HG03571 (cell line): ENCODE data around the gene GLCE.
"Not testable (repeated sequence)": the region's sequence is repeated elsewhere in the genome, so short reads cannot be mapped to it uniquely, and the experiment has no call there.

Source experiments
- ATAC-seq: cut with Tn5 transposase; IDR thresholded peaks from one replicate; pipeline ENCODE4 v1.9.1; 2021; ENCODE audit not compliant: unreplicated experiment

The GLCE gene

GRCh38 chr15:69158843-69159240, 1.6 kb upstream of the GLCE start:
- ATAC-seq, result no peak

GRCh38 chr15:69159805-69160140, 662 bp upstream of the GLCE start:
- no peak for ATAC-seq

DNA sequence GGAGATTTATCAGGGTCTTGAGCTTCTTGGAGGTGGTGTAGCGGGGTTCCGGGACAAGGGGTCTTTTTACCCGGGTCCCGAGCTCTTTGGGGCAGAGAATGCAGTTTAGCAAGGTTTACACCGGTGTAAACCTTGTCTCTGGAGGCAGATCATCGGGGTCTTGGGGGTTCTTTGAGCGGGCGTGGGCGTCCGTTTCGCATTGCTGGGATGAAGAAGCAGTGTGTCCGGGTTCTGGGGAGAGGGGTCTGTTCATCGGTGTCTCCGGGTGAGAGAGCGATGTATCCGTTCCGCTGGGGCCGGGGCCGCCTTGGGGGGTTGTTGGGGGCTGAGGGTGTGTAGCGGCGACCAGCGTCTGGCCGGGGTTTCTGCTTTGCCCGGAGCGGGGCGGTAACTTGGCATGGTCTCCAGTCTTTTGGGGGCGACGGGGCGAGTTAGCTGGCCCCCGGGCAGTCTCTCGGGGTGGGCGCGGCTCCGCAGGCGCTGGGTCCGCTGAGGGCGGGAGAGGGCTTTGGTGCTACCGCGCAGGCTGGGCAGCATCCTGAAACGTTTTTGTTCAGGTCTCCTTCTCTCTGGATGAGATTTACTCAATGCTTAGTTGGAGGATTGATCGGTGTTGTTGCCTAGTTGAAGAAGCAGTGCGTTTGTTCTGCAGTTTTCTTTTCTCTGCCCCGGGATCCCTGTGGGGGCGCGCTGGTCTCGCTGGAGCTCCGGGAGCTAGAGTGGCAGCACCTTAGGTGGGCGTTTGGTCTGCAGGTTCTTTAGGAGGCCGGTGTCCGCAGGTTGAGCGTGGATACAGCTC, 843 bp downstream of the GLCE start:
- no peak for ATAC-seq

DNA sequence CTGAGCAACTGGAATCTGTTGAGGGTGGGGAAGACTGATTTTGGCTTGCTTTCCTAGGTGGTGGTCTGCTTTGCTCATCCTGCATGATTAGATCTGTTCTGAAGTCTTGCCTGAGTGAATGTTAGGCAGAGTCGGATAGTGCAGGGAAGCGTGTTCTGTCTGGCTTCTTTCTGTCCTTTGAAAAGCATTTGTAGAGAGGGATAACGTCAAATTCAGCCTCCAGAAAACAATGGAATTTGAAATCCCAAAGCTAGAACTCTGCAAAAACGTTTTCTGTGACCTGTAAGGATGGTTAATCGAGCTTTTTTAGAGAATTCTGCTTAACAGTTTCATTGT, 1.4 kb downstream of the GLCE start:
- ATAC-seq, result no peak

GRCh38 chr15:69163141-69163669, 2.8 kb downstream of the GLCE start:
- ATAC-seq, result no peak

GRCh38 chr15:69164807-69165636, 4.6 kb downstream of the GLCE start:
- ATAC-seq, result no peak

- ATAC-seq, result no peak
Measured at GRCh38 chr15:69165637-69166025, 5.2 kb downstream of the GLCE start.

- no peak for ATAC-seq
Measured at GRCh38 chr15:69167218-69167846, 6.9 kb downstream of the GLCE start.

GRCh38 chr15:69168361-69168760, 7.9 kb downstream of the GLCE start:
- not testable (repeated sequence) for ATAC-seq

- ATAC-seq, result not testable (repeated sequence)
Measured at GRCh38 chr15:69169540-69169939, 9.1 kb downstream of the GLCE start.

GRCh38 chr15:69170597-69170996, 10.2 kb downstream of the GLCE start:
- no peak for ATAC-seq

- ATAC-seq, result no peak
Measured at GRCh38 chr15:69172847-69173246, 12.4 kb downstream of the GLCE start.

GRCh38 chr15:69175536-69175935, 15.1 kb downstream of the GLCE start:
- no peak for ATAC-seq

DNA sequence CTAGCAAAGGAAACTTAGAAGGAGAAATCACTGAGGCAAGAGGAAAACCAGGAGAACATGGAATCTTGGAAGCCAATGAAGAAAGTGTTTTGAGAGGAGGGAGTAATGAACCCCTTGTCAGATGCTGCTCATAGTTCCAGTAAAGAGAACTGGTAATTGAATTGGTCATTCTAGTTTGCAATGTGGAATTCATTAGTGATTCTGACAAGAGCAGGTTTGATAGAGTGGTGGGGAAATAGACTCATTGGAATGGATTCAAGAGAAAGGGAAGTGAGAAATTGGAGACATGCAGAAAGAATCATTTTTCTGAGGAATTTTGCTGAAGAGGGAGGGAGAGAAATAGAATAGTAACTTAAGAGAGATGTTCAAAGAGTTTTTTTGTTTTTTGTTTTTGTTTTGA, 21.0 kb downstream of the GLCE start:
- no peak for ATAC-seq

DNA sequence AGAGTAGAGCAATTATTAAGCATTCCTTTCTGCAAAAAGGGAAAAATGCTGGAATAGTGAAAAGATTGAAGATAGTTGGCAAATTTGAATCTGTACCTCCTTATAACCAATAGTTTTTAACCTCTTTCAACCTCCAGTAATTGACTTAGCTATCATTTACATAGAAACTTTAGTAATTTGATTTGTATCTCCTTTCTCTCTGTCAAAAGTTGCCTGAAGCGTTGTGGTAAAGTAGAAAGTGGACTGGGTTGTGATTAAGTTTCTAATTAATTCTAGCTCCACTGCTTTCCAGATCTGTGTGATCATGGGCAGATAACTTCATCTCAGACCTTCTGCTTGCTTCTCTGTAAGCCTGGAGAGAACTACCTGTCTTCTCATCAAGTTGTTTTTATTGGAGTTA, 24.8 kb downstream of the GLCE start:
- ATAC-seq, result no peak

DNA sequence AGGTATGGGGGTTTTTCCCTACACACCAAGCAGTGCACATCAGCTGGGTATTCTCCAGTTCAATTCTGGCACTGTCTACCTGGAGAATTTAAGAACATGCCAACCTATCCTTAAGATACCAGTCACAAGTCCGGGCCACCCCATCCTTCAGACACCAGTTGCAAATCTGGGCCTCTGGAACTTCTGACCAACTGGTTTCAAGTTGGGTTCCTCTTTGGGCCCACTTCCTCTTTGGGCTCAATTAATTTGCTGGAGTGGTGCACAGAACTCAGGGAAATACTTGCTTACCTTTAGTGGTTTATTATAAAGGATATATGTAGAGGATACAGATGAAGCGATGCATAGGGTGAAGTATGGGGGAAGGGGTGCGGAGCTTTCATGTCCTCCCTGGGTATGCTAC, 25.3 kb downstream of the GLCE start:
- no peak for ATAC-seq

DNA sequence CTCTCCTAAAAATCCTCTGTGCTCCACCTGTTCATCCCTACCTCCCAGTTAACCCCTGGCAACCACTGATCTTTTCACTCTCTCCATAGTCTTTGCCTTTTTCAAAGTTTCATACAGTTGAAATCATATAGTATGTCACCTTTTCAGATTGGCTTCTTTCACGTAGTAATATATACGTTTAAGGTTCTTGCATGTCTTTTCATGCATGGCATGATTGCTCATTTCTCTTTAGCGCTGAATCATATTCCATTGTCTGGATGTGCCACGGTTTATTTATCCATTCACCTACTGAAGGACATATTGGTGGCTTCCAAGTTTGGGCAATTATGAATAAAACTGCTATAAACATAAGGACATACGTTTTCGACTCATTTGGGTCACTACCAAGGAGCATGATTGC, 28.7 kb downstream of the GLCE start:
- ATAC-seq, result no peak

- ATAC-seq, result no peak
Measured at GRCh38 chr15:69190091-69190490, 29.7 kb downstream of the GLCE start.

GRCh38 chr15:69190504-69190903, 30.1 kb downstream of the GLCE start:
- no peak for ATAC-seq

DNA sequence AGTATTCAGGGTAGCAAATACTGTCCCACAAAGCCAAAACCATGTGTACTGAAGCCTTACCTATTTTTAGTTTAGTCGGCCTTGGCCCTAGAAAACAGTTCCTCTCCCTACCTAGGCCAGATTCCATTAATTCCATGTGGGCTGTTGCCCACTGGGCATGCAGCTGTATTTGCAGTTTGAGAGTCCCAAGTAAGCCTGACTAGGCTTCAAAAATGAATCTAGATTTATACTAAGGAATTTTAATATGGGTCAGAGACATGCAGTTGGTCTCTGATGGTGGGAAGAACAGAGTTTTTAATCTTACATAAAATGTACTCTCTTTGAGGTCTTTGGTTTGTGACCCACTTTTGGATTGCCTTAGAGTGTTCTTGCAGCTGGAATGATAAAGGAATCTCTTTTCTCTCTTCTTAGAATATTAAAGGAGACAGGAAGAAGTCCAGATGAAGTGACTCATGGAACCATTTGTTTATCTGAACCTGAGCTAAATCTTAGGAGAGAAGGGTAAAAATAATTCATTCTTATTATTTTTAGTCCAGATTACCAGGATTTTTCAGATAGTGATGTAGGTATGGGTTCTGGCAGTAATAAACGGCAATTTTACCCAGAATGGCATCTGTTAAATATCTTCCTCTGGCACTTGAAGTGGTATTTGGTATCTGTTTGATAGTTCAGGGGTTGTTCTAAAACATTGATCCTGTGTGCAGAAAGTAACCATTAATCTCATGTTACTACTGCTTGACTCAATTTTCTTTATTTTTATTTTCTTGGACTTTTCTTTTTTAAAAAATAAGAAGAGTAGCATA, 33.8 kb downstream of the GLCE start:
- no peak for ATAC-seq

- ATAC-seq, result no peak
Measured at GRCh38 chr15:69194854-69195253, 34.4 kb downstream of the GLCE start.
